Measurements from ENCODE around the gene CDH13. TPM values are rescaled to one million over a fixed set of nuclear protein-coding genes. Genes with fewer than 3 reads are reported as not detected.

The CDH13 gene
- total and polyA plus RNA-seq, 2 donors (not counting 1 experiment from before 2014, with no cell fraction given), result 27.6 to 96.7 TPM

DNA sequence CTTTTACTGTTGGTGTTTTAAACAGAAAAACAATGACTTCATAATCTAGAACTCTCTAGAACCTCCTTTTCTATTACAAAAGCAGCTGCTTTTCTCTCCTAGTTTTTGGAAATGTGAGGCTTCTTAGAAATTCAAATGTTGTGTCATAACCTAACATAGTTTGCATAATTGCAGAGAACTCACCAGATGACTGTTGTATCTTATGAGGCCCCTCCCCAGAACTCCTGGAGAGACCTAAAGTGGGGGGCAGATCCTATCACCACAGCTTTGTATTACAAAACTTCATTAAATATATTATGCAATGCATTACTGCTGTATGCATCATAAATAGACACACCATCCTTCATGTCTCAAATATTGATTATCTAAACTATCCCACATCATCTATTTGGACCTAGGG, 642.3 kb downstream of the CDH13 start:
- Histone ChIP-seq H3K79me2 (ENCODE audit: control insufficient read depth, insufficient read depth, low read length) (no peaks in the 10 kb centered on the region), H3K4me2 (ENCODE audit: extremely low read depth, insufficient read depth, low read length) (no peak overlapping the region), H3K9ac (ENCODE audit: insufficient read depth, low read length) (no peak overlapping the region), H4K20me1 (ENCODE audit: control insufficient read depth, extremely low read depth, insufficient read depth, low read length) (no peaks in the 10 kb centered on the region), H3K4me3 (replicated peaks in 1 of 4; ENCODE audit: control extremely low read depth in 1 of 4, insufficient read depth in 1 of 4, low read depth in 3 of 4, low read length in 4 of 4) (no peak overlapping the region), H3K9me3 (ENCODE audit: control insufficient read depth, insufficient read depth, low read depth, low read length) (no peaks in the 10 kb centered on the region), H3K27ac (ENCODE audit: insufficient read depth, low read length) (no peak overlapping the region), H3K4me1 (ENCODE audit: control insufficient read depth, extremely low read depth, insufficient read depth, low read length) (no peaks in the 10 kb centered on the region), H3K36me3 (ENCODE audit: control insufficient read depth, insufficient read depth, low read length) (no peaks in the 10 kb centered on the region), H2AFZ (ENCODE audit: low read length) (no peak overlapping the region), H3K27me3 (ENCODE audit: control insufficient read depth, insufficient read depth, low read length) (no peaks in the 10 kb centered on the region)
- no peak for DNase-seq (ENCODE audit: low read depth in 2 of 2)
- TF ChIP-seq, protein P1, sequence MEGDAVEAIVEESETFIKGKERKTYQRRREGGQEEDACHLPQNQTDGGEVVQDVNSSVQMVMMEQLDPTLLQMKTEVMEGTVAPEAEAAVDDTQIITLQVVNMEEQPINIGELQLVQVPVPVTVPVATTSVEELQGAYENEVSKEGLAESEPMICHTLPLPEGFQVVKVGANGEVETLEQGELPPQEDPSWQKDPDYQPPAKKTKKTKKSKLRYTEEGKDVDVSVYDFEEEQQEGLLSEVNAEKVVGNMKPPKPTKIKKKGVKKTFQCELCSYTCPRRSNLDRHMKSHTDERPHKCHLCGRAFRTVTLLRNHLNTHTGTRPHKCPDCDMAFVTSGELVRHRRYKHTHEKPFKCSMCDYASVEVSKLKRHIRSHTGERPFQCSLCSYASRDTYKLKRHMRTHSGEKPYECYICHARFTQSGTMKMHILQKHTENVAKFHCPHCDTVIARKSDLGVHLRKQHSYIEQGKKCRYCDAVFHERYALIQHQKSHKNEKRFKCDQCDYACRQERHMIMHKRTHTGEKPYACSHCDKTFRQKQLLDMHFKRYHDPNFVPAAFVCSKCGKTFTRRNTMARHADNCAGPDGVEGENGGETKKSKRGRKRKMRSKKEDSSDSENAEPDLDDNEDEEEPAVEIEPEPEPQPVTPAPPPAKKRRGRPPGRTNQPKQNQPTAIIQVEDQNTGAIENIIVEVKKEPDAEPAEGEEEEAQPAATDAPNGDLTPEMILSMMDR (conservative IDR thresholded peaks at IDR 0.05 in 1 of 2, IDR thresholded peaks at IDR 0.05 in 1 of 2; ENCODE audit: low read depth in 1 of 2, low read length in 2 of 2), result no peak
- no peak for TF ChIP-seq EZH2 (IDR thresholded peaks at IDR 0.05; ENCODE audit: low read length, missing control alignments)

- no peak for DNase-seq (ENCODE audit: low read depth in 2 of 2)
- TF ChIP-seq EZH2 (IDR thresholded peaks at IDR 0.05; ENCODE audit: low read length, missing control alignments), result no peak
- TF ChIP-seq, protein P1 (conservative IDR thresholded peaks at IDR 0.05 in 1 of 2, IDR thresholded peaks at IDR 0.05 in 1 of 2; ENCODE audit: low read depth in 1 of 2, low read length in 2 of 2), result no peak
- Histone ChIP-seq H3K79me2 (ENCODE audit: control insufficient read depth, insufficient read depth, low read length) (no peaks in the 10 kb centered on the region), H3K27me3 (ENCODE audit: control insufficient read depth, insufficient read depth, low read length) (no peaks in the 10 kb centered on the region), H2AFZ (ENCODE audit: low read length) (no peak overlapping the region), H3K9me3 (ENCODE audit: control insufficient read depth, insufficient read depth, low read depth, low read length) (no peaks in the 10 kb centered on the region), H3K4me1 (ENCODE audit: control insufficient read depth, extremely low read depth, insufficient read depth, low read length) (no peaks in the 10 kb centered on the region), H4K20me1 (ENCODE audit: control insufficient read depth, extremely low read depth, insufficient read depth, low read length) (no peaks in the 10 kb centered on the region), H3K9ac (ENCODE audit: insufficient read depth, low read length) (no peak overlapping the region), H3K27ac (ENCODE audit: insufficient read depth, low read length) (no peak overlapping the region), H3K4me3 (replicated peaks in 1 of 4; ENCODE audit: control extremely low read depth in 1 of 4, insufficient read depth in 1 of 4, low read depth in 3 of 4, low read length in 4 of 4) (no peak overlapping the region), H3K4me2 (ENCODE audit: extremely low read depth, insufficient read depth, low read length) (no peak overlapping the region), H3K36me3 (ENCODE audit: control insufficient read depth, insufficient read depth, low read length) (no peaks in the 10 kb centered on the region)
Measured at GRCh38 chr16:83269541-83269940, 642.8 kb downstream of the CDH13 start.

- Histone ChIP-seq H3K9me3 (ENCODE audit: control insufficient read depth, insufficient read depth, low read depth, low read length) (no peaks in the 10 kb centered on the region), H3K9ac (ENCODE audit: insufficient read depth, low read length) (no peak overlapping the region), H3K36me3 (ENCODE audit: control insufficient read depth, insufficient read depth, low read length) (no peaks in the 10 kb centered on the region), H3K4me1 (ENCODE audit: control insufficient read depth, extremely low read depth, insufficient read depth, low read length) (no peaks in the 10 kb centered on the region), H3K79me2 (ENCODE audit: control insufficient read depth, insufficient read depth, low read length) (no peaks in the 10 kb centered on the region), H3K4me2 (ENCODE audit: extremely low read depth, insufficient read depth, low read length) (no peak overlapping the region), H3K4me3 (replicated peaks in 1 of 4; ENCODE audit: control extremely low read depth in 1 of 4, insufficient read depth in 1 of 4, low read depth in 3 of 4, low read length in 4 of 4) (no peak overlapping the region), H2AFZ (ENCODE audit: low read length) (no peak overlapping the region), H4K20me1 (ENCODE audit: control insufficient read depth, extremely low read depth, insufficient read depth, low read length) (no peaks in the 10 kb centered on the region), H3K27me3 (ENCODE audit: control insufficient read depth, insufficient read depth, low read length) (no peaks in the 10 kb centered on the region), H3K27ac (ENCODE audit: insufficient read depth, low read length) (no peak overlapping the region)
- TF ChIP-seq, protein P1 (conservative IDR thresholded peaks at IDR 0.05 in 1 of 2, IDR thresholded peaks at IDR 0.05 in 1 of 2; ENCODE audit: low read depth in 1 of 2, low read length in 2 of 2), result no peak
- TF ChIP-seq EZH2 (IDR thresholded peaks at IDR 0.05; ENCODE audit: low read length, missing control alignments), result no peak
- no peak for DNase-seq (ENCODE audit: low read depth in 2 of 2)
Measured at GRCh38 chr16:83270061-83270460, 643.3 kb downstream of the CDH13 start.

Measured in fibroblast of lung (primary cell).